HT1080 (cell line): ENCODE data around the gene DHRS4. TPM values are rescaled to one million over a fixed set of nuclear protein-coding genes. Genes with fewer than 3 reads are reported as not detected.
"Not testable (repeated sequence)": the region's sequence is repeated elsewhere in the genome, so short reads cannot be mapped to it uniquely, and the experiment has no call there.

ENCODE experiments used
- DNase-seq: peaks from one replicate; pipeline ENCODE4 v3.0.0-alpha.2; 2015; ENCODE audit warnings: low read depth
- total RNA-seq: library from RNA; depleted of rRNA; stranded (reverse); fragments of >200 nt; shearing (Covaris generic); gene quantifications from 2 replicates; pipeline ENCODE4 v1.2.3, GENCODE V29; 2014

Gene DHRS4
- total RNA-seq, 1 experiment from 2014 or later, result 37.4 TPM

DNA sequence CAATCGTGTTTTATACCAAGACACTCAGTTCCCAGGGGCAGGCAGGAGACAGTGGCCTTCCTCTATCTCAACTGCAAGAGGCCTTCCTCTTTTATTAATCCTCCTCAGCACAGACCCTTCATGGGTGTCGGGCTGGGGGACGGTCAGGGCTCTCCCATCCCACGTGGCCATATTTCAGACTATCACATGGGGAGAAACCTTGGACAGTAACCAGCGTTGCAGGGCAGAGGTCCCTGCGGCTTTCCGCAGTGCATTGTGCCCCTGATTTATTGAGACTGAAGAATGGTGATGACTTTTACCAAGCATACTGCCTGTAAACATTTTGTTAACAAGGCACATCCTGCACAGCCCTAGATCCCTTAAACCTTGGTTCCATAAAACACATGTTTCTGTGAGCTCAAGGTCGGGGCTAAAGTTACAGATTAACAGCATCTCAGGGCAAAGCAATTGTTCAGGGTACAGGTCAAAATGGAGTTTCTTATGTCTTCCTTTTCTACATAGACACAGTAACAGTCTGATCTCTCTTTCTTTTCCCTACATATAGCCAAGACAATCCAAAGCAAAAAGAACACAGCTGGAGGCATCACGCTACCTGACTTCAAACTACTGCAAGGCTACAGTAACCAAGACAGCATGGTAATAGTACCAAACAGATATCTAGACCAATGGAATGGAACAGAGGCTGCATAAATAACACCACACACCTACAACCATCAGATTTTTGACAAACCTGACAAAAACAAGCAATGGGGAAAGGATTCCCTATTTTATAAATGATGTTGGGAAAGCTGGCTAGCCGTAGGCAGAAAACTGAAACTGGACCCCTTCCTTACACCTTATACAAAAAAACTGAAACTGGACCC is 28.6 kb downstream of the DHRS4 start:
- DNase-seq, result not testable (repeated sequence)

- DNase-seq, result peak; percentile 63
Measured at GRCh38 chr14:23984891-23985602, 31.5 kb downstream of the DHRS4 start.

- not testable (repeated sequence) for DNase-seq
Measured at GRCh38 chr14:23988223-23988606, 34.6 kb downstream of the DHRS4 start.

- peak; percentile 90 for DNase-seq
Measured at GRCh38 chr14:23988607-23989363, 35.2 kb downstream of the DHRS4 start, which contains the start of gene DHRS4L2. DHRS4L2 (plus strand) TSS chr14:23988929; CDS start chr14:23988948, 19 bp downstream.

GRCh38 chr14:23989734-23990445 is 36.3 kb downstream of the DHRS4 start:
- not testable (repeated sequence) for DNase-seq

- not testable (repeated sequence) for DNase-seq
Measured at GRCh38 chr14:23990961-23991360, 37.4 kb downstream of the DHRS4 start.

- DNase-seq, result not testable (repeated sequence)
Measured at GRCh38 chr14:23993042-23993441, 39.5 kb downstream of the DHRS4 start.

GRCh38 chr14:23996009-23996408 is 42.4 kb downstream of the DHRS4 start:
- DNase-seq, result not testable (repeated sequence)

- DNase-seq, result not testable (repeated sequence)
Measured at GRCh38 chr14:23996825-23997224, 43.3 kb downstream of the DHRS4 start.

DNA sequence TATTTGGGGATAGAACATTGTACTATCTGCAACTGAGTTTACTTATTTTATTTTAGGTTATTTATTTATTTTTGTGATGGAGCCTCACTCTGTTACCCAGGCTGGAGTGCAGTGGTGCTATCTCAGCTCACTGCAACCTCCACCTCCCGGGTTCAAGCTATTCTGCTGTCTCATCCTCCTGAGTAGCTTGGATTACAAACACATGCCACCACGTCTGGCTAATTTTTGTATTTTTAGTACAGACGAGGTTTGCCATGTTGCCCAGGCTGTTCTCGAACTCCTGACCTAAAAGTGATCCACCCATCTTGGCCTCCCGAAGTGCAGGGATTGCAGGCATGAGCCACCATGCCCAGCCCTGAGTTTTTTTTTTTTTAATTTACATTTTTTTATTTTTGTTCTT is 46.1 kb downstream of the DHRS4 start:
- not testable (repeated sequence) for DNase-seq

- not testable (repeated sequence) for DNase-seq
Measured at GRCh38 chr14:24001078-24001477, 47.5 kb downstream of the DHRS4 start.

DNA sequence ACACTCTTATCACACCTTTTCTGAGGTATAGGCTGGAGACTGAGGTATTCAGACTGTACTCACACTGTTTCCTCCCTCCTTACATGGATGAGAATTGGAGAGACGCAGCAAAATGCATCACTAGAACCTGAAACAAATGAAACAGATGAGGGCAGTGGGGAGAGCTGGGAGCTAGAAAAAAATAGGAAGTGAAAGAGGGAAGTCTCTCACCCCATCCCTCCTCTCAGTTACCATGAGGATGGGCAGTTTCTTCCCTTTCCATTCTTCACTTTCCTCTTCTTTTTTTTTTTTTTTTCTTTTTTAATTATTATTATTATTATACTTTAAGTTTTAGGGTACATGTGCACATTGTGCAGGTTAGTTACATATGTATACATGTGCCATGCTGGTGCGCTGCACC is 48.1 kb downstream of the DHRS4 start:
- DNase-seq, result not testable (repeated sequence)

- DNase-seq, result not testable (repeated sequence)
Measured at GRCh38 chr14:24006471-24006816, 52.9 kb downstream of the DHRS4 start.

DNA sequence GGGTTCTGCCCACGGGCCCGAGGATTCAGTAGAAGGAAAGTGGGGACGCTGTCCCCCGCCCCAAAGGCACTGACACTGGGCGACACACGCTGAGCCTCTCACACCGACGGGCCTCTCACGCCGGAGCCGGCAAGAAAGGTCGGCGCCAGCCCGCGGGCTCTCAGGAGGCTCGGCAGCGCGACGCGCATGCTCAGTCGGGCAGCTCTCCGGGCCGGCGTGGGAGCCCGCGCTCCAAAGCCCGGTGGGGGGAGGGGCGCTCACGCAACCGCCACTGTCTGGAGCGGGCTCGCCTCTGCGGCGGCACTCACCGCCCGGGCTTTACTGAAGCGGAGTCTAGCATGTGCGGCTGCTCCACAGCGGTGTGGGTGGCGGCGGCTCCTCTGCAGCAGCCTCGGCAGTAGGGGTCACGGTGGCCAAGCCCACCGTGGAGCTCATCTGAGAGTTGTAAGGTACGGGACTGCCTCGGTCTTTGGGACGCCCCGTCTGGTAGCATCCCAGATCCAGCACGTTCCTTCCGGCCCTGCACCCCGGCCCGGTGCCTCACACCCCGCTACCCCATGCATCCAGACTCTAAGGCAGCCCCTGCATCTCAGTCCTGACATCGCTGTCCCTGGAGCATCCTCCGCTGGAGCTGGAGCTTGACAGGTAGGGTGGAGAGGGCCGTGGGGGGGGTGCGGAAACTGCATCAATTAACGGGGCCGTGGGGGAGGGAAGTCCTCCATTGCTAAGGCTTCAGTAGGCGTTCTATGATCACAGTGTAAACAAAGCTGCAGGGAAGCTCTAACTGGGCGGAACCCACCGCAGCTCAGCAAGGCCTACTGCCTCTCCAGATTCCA is 53.5 kb downstream of the DHRS4 start:
- not testable (repeated sequence) for DNase-seq

GRCh38 chr14:24011051-24011450 is 57.5 kb downstream of the DHRS4 start:
- DNase-seq, result no peak

- not testable (repeated sequence) for DNase-seq
Measured at GRCh38 chr14:24012726-24013273, 59.2 kb downstream of the DHRS4 start.

- DNase-seq, result peak; percentile 68
Measured at GRCh38 chr14:24013654-24014514, 60.3 kb downstream of the DHRS4 start.

DNA sequence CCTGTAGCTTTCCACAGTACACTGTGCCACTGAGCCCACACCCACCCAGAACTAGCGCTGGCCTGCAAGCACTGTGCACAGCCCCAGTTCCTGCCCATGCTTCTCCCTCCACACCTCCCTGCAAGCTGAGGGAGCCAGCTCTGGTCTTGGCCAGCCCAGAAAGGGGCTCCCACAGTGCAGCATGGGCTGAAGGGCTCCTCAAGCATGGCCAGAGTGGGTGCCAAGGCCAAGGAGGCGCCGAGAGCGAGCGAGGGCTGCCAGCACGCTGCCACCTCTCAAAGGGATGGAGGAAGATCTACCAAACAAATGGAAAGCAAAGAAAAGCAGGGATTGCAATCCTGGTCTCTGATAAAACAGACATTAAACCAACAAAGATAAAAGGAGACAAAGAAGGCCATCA is 62.2 kb downstream of the DHRS4 start:
- DNase-seq, result not testable (repeated sequence)
